ENCODE results near the gene BACH1.
"Not testable (repeated sequence)": the region's sequence is repeated elsewhere in the genome, so short reads cannot be mapped to it uniquely, and the experiment has no call there.

GRCh38 chr21:29281801-29282200 is 16.9 kb upstream of the BACH1 start:
- not testable (repeated sequence) for TF ChIP-seq TP53 (CRISPR knock-in tag; IDR thresholded peaks at IDR 0.05); CTCF (IDR thresholded peaks at IDR 0.05); ATF2 (CRISPR knock-in tag; IDR thresholded peaks at IDR 0.05; ENCODE audit: borderline replicate concordance, low read depth); IRF1 (CRISPR knock-in tag; IDR thresholded peaks at IDR 0.05); TEAD4 (CRISPR knock-in tag; IDR thresholded peaks at IDR 0.05); ZNF416 (CRISPR knock-in tag; IDR thresholded peaks at IDR 0.05); ARID4B (CRISPR knock-in tag; IDR thresholded peaks at IDR 0.05; ENCODE audit: borderline replicate concordance); STAT6 (CRISPR knock-in tag; conservative IDR thresholded peaks at IDR 0.05; ENCODE audit: low read depth)

Measured in WTC11 (cell line).